ENCODE measurements around the gene PEX16.

PEX16 gene

DNA sequence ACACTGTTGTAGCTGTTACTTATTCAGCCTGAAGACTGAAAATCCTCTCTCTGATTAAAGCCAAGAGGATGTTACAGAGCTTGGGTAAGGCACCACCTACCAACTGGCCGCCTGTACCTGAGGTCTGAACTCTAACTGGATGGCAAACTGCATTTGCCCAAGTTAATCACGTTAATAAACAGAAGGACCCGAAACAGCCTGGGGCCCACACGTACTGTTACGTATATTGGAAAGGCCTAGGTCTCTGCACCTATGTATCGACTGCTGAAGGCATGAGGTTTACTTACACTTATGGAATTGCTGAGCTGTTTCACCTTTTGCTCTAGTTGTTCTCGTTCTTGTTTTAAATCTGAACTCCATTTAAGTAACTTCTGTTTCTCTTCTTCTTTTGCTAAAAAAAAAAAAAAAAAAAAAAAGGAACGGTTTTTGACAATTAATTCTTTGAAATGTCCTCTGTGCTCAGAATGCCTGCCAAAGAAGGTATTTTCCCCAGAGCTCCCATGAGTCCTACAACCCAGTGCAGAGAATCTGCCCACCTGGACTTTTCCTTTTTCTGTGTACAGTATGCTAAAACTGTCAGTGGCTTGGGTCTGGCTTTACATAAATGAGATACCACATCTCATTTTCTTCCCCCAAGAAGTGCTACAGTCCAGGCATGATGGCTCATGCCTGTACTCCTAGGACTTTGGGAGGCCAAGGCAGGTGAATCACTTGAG is 17.8 kb upstream of the PEX16 start:
- peaks cover 8% of the 10 kb centered on the region; the same call in 1 of the 2 replicates for H3K36me3 ChIP-seq (ENCODE audit: insufficient read depth, low read length)
- no peak overlapping the region for H3K9ac ChIP-seq (ENCODE audit: low read depth, low read length)
- H3K4me1 ChIP-seq (ENCODE audit: insufficient read depth, low read length): peaks cover 5% of the 10 kb centered on the region; the same call in 1 of the 2 replicates
- no peaks in the 10 kb centered on the region for H3K9me3 ChIP-seq (ENCODE audit: control insufficient read depth, insufficient read depth, low read length)

DNA sequence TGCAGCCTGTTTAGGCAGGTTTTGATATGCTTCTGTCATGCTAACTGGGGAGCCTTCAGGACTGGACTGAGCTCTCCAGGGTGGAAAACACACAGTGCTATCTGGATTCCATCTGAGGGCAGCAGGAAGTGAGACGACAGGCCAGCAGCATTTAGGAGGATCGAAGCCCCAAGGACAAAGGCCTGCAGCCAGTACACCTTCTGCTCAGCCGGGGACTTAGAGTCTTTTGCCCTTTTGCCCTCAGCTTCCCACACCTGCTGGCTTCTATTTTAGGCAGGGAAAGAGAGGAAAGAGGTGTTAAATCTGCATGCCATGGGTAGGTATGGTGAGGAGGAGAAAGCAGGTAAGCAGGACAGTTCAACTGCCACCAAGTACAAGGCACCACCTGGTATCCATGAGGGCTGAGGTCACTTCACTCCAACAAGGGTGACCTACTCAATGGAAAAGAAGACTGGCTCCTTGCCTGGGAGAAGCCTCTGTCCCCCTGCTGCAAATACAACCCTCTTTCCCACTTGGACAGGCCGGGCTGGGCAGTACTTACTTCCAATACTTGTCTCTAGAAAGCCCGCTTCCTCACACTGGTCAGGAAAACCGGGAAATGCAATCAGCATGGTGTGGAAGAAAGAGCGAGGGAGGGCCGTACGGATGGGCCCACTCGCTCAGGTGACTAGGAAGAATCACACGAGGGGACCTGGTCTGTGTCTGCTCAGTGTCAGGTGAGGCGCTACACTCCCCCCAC is 17.1 kb upstream of the PEX16 start:
- Histone ChIP-seq H3K36me3 (ENCODE audit: insufficient read depth, low read length) (peaks cover 8% of the 10 kb centered on the region; the same call in 1 of the 2 replicates), H3K9me3 (ENCODE audit: control insufficient read depth, insufficient read depth, low read length) (no peaks in the 10 kb centered on the region), H3K4me1 (ENCODE audit: insufficient read depth, low read length) (peaks cover 5% of the 10 kb centered on the region; the same call in 1 of the 2 replicates), H3K9ac (ENCODE audit: low read depth, low read length) (no peak overlapping the region)

DNA sequence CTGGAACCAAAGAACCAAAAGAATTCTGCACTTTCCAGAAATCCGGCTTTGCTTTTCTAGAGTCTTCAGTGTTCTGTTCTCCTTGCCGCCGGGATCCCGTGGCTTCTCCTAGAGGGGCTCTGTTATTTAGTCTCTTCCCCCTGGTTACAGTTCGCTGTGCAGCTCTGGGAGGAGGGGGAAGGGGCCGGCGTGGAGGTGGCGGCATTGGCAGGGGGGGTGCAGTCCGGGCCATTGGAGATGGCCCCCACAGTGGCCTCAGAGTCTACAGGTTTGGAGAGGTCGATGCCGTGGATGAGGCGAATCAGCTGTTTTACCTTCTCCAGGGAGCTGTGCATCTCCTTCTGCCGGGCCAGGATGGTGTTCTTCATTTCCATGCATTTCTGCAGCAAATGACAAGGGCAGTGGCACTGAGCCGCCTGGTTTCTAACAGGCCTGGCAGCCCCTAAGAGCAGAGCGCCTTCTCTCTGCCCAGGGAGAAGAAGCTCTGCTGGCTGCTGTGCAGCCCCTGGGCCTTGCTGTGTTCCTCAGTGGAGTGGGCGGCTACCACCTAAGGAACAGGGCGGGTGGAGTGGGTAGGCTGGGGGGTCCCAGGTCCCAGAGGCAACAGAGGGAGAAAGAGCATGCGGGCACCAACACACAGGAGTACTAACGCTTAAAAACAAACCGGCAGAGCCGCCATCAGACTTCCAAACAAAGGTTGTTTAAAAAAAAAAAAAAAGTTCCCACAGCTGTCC is 16.3 kb upstream of the PEX16 start:
- H3K9me3 ChIP-seq (ENCODE audit: control insufficient read depth, insufficient read depth, low read length): no peaks in the 10 kb centered on the region
- H3K36me3 ChIP-seq (ENCODE audit: insufficient read depth, low read length): peaks cover 8% of the 10 kb centered on the region; the same call in 1 of the 2 replicates
- peaks cover 5% of the 10 kb centered on the region; the same call in 1 of the 2 replicates for H3K4me1 ChIP-seq (ENCODE audit: insufficient read depth, low read length)
- no peak overlapping the region for H3K9ac ChIP-seq (ENCODE audit: low read depth, low read length)

DNA sequence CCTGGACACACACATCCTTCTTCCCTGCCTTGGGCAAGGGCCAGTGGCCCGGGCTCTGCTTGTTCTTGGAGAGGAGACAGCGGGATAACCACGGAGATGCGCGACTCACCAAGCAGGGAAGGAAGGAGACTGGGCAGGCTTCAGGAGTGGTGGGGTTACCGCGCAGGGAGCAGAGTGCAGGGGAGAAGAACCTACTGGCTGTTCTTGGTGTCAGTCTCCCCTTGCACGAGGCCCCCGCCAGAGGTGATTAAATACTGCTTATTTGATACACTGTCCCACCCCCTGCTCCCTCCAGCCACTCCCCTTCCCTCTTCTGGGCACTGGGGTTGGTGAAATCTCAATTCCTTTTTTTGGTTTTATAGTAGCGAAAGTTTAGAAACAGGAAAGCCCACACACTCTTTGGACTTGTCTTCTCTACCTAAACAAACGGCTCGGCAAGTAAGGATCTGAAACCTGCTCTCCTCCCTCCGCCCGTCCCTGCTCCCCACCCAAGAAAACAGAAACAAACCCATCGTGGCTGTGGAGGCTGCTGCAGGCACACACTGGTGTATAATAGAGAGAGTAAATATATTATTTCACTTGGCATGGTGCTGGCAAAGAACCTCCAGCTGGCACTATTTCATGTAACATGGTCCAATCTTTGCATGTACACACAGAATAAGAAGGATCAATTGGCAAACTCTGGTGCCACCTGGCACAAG is 15.6 kb upstream of the PEX16 start:
- no peaks in the 10 kb centered on the region for H3K9me3 ChIP-seq (ENCODE audit: control insufficient read depth, insufficient read depth, low read length)
- no peak overlapping the region for H3K9ac ChIP-seq (ENCODE audit: low read depth, low read length)
- H3K36me3 ChIP-seq (ENCODE audit: insufficient read depth, low read length): peaks cover 8% of the 10 kb centered on the region; the same call in 1 of the 2 replicates
- peaks cover 3% of the 10 kb centered on the region; the same call in 1 of the 2 replicates for H3K4me1 ChIP-seq (ENCODE audit: insufficient read depth, low read length)

DNA sequence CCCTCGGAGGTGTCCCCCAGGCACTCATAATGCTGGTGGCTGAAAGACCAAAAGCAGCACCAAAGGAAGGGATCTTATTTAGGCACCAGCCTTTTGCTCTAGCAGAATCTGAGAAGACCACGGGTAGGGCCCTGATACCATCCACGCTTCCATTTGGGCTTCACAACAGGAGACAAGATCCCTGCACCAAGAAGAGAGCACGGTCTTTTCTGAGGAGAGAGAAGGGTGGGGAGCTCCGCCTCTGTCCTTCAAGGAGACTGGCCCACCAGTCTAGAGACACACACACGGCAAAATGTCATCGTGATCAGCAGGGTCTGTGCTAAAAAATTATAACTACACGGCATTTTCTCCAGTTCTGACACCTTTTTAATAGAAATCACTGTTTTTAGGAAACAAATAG is 14.5 kb upstream of the PEX16 start:
- Histone ChIP-seq H3K4me1 (ENCODE audit: insufficient read depth, low read length) (no peaks in the 10 kb centered on the region), H3K36me3 (ENCODE audit: insufficient read depth, low read length) (peaks cover 8% of the 10 kb centered on the region; the same call in 1 of the 2 replicates), H3K9me3 (ENCODE audit: control insufficient read depth, insufficient read depth, low read length) (no peaks in the 10 kb centered on the region), H3K9ac (ENCODE audit: low read depth, low read length) (no peak overlapping the region)

DNA sequence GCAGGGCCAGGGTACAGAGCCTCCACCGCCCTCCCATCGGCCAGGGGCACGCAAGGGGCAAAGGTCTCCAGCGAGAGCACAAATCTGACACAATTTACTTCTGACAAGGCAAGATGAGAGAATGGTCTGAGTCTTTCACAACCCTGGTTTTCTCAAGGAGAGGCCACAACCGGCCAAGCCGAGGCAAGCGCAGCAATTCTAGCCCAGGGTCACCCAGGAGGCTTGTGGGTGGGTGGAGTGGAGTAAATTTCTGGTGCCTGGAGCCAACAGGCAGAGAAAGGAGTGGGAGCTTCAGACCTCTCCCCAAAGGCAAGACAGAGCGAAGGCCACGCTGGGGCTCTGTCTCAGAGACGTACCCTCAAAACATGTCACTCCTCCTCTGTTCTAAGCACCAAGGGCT is 14.1 kb upstream of the PEX16 start:
- peaks cover 8% of the 10 kb centered on the region; the same call in 1 of the 2 replicates for H3K36me3 ChIP-seq (ENCODE audit: insufficient read depth, low read length)
- no peaks in the 10 kb centered on the region for H3K9me3 ChIP-seq (ENCODE audit: control insufficient read depth, insufficient read depth, low read length)
- no peak overlapping the region for H3K9ac ChIP-seq (ENCODE audit: low read depth, low read length)
- H3K4me1 ChIP-seq (ENCODE audit: insufficient read depth, low read length): no peaks in the 10 kb centered on the region

DNA sequence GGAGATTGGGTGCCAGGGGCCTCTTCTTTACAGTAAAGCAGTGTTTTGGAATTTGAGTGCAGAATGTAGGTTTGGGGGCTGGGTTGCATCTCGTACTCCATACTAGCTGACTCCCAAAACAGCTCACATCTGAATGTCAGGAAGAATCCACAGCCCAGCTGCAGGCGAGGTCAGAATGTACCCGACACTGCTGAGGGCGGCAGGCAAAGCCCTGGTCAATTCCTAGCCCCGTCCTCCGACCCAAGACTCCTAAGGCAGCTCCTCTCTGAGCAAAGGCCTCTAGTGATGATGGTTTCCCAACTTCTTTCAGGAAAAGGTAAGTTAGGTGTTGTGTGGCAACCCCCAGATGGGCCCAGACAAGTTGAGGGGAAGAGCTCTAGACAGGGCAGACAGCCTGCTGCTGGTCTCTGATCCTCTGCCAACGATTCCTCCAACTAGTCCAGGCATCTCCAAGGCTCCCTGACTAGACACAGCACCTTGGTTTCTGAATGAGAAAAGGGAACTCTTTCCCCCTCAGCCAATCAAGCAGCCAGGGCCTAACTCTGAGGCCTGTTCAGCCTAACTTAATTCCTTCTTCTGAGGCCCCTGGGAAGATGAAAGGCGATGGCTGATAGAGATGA is 13.4 kb upstream of the PEX16 start:
- Histone ChIP-seq H3K4me1 (ENCODE audit: insufficient read depth, low read length) (no peaks in the 10 kb centered on the region), H3K9me3 (ENCODE audit: control insufficient read depth, insufficient read depth, low read length) (no peaks in the 10 kb centered on the region), H3K36me3 (ENCODE audit: insufficient read depth, low read length) (peaks cover 5% of the 10 kb centered on the region; the same call in 1 of the 2 replicates), H3K9ac (ENCODE audit: low read depth, low read length) (no peak overlapping the region)

DNA sequence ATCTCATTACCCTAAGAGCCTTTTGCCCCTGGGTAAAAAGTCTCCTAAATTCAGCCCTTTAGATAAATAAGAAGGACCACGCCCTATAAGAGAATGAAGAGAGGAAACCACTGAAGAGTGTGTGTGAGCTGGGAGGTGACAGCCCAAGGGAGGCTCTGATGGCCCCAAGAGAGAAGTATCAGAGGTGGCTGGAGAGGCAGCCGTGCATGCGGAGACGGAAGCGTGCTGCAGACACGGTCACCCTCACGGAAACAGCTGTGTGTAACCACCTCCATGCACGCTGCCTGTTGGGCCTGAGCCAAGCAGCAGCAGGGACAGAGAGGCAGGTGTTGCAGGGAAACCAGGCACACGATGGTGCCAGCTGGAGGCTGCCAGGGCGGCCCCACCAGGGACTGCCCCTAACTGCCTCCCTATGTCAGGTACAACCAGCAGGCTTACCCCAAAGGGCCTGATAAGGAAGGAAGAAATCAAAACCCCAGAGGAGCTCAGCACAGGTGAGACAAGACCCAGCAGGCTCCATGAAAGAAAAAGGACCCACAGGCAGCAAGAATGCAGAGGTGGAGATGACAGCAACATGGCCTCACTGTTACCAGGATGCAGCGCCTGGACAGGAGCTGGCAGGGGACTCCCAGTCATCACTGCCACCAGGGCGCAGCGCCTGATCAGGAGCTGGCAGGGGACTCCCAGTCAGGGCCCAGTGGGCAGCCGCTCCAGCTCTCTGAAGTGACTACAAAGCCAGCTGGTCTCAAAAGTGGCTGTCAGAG is 12.5 kb upstream of the PEX16 start:
- Histone ChIP-seq H3K9ac (ENCODE audit: low read depth, low read length) (no peak overlapping the region), H3K9me3 (ENCODE audit: control insufficient read depth, insufficient read depth, low read length) (no peaks in the 10 kb centered on the region), H3K36me3 (ENCODE audit: insufficient read depth, low read length) (peaks cover 2% of the 10 kb centered on the region; the same call in 1 of the 2 replicates), H3K4me1 (ENCODE audit: insufficient read depth, low read length) (no peaks in the 10 kb centered on the region)

DNA sequence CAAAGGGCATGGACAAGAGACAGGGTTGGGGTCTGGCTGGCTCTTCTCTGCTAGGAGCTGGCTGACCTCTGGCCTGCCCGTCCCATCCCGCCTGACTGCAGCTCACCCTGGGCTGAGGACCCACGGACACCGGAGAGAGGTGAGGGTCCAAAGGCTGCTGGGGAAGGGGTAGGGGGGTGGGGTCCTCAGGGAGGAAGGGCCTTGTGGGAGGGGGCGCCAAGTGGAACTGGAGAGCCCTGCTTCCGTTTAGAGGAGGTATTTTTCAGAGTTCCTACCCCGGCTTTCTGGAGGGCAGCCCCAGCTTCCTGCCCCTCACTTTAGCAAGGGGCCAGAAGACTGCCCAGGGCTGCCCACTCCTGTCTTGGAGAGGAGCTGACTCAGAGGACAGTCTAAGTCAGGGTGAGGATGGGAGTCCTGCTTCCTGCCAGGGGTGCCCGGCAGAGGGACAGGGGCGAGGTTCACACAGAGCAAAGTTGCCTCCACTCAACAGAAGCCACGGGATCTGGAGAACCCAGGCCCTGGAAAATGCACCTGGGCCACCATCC is 11.9 kb upstream of the PEX16 start:
- H3K36me3 ChIP-seq (ENCODE audit: insufficient read depth, low read length): no peaks in the 10 kb centered on the region; the same call in 1 of the 2 replicates
- no peak overlapping the region for H3K9ac ChIP-seq (ENCODE audit: low read depth, low read length)
- H3K9me3 ChIP-seq (ENCODE audit: control insufficient read depth, insufficient read depth, low read length): no peaks in the 10 kb centered on the region
- no peaks in the 10 kb centered on the region for H3K4me1 ChIP-seq (ENCODE audit: insufficient read depth, low read length)

DNA sequence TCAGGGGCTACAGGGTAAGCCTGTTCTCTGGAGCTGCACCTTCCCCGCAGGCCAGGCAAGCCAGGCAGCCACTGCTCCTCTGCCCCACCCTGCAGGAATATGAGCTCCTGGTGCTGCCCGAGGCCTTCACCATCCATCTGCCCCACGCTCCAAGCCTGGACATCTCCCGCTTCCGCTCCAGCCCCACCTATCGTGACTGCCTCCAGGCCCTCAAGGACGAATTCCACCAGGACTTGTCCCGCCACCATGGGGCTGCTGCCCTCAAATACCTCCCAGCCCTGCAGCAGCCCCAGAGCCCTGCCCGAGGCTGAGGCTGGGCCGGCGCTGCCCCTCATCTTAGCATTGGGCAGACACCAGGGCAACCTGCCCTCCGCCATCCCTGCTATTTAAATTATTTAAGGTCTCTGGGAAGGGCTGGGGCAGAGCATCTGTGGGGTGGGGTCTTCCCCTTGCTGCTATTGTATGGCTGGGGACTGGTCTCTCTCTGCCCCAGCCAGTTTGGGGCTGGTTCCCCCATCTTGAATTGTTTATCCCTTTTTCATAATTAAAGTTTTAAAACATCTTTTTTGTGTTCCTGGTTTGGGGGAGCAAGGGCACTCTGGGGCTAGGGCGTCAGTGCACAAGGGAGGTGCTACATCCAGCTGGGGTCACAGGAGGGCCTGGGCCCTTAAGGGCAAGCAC is 11.0 kb upstream of the PEX16 start:
- no peaks in the 10 kb centered on the region for H3K9me3 ChIP-seq (ENCODE audit: control insufficient read depth, insufficient read depth, low read length)
- H3K4me1 ChIP-seq (ENCODE audit: insufficient read depth, low read length): no peaks in the 10 kb centered on the region
- no peak overlapping the region for H3K9ac ChIP-seq (ENCODE audit: low read depth, low read length)
- no peaks in the 10 kb centered on the region; the same call in 1 of the 2 replicates for H3K36me3 ChIP-seq (ENCODE audit: insufficient read depth, low read length)

DNA sequence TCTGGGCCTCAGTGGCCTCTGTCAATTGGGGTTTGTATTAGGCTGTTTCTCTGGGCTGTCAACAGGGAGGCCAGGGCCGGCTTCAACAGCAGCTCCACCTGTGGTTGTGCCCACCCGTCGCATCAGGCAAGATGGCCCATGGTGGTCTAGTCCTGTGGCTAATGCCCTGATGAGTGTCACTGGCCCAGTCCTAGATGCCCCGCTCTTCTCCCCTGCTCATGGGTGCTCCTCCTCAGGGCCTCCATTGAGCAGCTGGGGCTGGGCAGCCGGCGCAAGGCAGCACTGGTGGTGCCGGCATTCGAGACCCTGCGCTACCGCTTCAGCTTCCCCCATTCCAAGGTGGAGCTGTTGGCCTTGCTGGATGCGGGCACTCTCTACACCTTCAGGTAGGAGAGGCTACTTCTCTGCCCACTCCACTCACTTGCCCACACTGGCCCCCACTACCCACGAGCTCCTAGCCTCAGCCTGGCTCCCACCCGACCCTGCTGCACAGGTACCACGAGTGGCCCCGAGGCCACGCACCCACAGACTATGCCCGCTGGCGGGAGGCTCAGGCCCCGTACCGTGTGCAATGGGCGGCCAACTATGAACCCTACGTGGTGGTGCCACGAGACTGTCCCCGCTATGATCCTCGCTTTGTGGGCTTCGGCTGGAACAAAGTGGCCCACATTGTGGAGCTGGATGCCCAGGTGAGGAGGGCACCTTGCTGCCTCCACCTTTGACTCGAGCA is 10.2 kb upstream of the PEX16 start:
- Histone ChIP-seq H3K36me3 (ENCODE audit: insufficient read depth, low read length) (no peaks in the 10 kb centered on the region; the same call in 1 of the 2 replicates), H3K9ac (ENCODE audit: low read depth, low read length) (no peak overlapping the region), H3K4me1 (ENCODE audit: insufficient read depth, low read length) (no peaks in the 10 kb centered on the region), H3K9me3 (ENCODE audit: control insufficient read depth, insufficient read depth, low read length) (no peaks in the 10 kb centered on the region)

DNA sequence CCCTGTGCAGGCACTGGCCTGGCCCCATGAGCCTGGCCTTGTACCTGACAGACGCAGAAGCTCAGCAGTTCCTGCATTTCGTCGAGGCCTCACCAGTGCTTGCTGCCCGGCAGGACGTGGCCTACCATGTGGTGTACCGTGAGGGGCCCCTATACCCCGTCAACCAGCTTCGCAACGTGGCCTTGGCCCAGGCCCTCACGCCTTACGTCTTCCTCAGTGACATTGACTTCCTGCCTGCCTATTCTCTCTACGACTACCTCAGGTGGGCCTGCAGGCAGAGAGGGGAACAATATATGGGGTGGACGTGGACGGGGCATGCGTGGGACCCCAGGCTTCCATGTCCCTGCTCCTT is 9.6 kb upstream of the PEX16 start:
- Histone ChIP-seq H3K9me3 (ENCODE audit: control insufficient read depth, insufficient read depth, low read length) (no peaks in the 10 kb centered on the region), H3K36me3 (ENCODE audit: insufficient read depth, low read length) (no peaks in the 10 kb centered on the region), H3K4me1 (ENCODE audit: insufficient read depth, low read length) (no peaks in the 10 kb centered on the region), H3K9ac (ENCODE audit: low read depth, low read length) (no peak overlapping the region)
